Measurements from ENCODE around the gene RCCD1.

The RCCD1 gene

GRCh38 chr15:90972133-90972532 is 17.4 kb downstream of the RCCD1 start:
- no peak for DNase-seq

DNA sequence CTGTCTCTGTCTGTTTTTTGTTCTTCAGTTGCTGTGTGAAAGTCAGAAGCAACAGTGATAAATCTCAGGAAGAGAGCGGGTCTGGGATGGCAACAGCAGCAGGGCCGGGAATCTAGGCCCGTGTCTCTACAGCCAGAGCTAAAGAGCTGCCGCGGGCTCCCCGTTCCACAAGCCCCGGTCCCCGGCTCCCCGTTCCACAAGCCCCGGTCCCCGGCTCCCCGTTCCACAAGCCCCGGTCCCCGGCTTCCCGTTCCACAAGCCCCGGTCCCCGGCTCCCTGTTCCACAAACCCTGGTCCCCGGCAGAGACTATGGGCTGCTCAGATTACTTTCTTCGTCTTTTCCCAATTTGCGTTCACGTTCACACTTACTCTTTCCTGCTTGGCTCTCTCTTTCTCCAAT is 19.5 kb downstream of the RCCD1 start:
- no peak for DNase-seq

DNA sequence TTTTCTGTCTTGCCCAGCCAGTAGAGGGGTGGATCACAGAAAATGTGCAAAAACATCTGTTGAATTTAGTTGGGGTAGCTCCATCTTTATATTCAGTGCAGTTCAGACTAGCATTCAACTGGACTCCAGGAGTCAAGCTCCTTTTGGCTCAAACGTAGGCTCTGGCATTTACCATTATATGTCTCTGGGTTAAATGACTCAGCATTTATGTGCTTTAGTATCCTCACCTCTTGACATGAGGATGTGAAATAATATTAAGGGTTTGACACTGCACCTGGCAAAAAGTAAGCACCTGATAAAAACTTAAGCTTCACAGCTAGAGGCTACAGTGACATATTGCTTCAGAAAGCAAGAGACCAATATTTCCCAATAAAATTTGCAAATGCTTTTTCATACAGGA is 24.9 kb downstream of the RCCD1 start:
- DNase-seq, result no peak

DNA sequence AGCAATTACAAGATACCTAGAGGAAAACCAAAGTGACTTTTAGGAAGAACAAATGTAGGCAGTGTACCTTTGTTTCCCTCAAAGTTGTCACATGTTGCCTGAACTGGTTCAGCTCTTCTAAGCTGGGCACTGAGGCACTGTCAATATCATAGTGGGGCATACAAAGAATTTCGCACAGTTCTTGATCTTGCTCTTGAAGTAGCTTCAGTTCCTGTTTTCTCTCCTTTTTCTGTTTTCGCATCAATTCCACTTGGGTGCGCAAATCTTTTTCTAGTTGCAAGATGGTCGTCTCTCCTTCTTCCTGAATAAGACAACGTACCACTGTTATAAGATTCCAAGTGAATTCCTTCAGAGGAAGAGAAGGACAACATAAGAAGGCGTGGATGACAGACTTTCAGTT is 27.0 kb downstream of the RCCD1 start:
- no peak for DNase-seq

GRCh38 chr15:90982135-90982534 is 27.5 kb downstream of the RCCD1 start:
- DNase-seq, result no peak

DNA sequence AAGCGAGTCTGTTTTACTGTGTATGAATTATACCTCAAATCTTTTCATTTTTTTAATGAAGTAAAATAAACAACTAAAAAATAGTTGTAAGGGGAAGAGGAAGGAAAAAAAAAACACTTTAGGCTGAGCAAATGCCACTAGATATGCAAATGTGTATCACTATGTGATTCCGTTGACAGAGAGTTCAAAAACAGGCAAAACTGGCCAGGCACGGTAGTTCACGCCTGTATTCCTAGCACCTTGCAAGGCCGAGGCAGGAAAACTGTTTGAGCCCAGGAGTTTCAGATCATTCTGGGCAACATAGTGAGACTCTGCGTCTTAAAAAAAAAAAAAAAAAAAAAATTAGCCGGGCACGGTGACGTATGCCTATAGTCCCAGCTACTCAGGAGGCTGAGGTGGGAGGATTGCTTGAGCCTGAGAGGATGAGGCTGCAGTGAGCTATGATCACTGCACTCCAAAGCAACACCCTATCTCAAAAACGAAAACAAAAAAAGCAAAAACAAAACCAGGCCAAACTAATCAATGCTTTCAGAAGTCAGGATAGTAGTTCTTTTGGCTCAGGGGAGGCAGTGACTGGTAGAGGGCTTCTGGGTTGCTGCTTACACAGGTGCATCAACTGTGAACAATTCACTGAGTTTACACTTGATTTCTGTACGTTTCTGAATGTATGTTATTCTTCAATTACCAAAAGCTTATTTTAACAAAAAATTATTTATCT is 32.3 kb downstream of the RCCD1 start:
- DNase-seq, result no peak

GRCh38 chr15:90987561-90988141 is 33.0 kb downstream of the RCCD1 start:
- DNase-seq, result no peak

- no peak for DNase-seq
These were observed 33.6 kb downstream of the RCCD1 start for GRCh38 chr15:90988296-90988695.

- no peak for DNase-seq
These were observed 34.5 kb downstream of the RCCD1 start for GRCh38 chr15:90989040-90989768.

DNA sequence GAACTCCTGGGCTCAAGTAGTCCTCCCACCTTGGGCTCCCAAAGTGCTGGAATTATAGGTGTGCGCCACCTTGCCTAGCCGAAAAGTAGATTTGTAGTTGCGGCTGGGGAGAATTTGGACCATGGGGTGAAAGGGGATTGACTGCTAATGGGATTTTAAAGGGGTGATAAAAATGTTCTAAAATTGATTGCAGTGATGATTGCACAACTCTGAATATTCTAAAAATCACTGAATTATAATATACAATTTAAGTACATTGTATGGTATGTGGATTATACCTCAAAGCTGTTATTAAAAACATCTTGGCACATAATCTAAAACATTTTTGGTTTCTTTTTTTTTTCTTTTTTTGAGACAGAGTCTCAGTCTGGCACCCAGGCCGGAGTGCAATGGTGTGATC is 35.8 kb downstream of the RCCD1 start:
- DNase-seq, result no peak

GRCh38 chr15:90991587-90992285 is 37.1 kb downstream of the RCCD1 start:
- no peak for DNase-seq

GRCh38 chr15:90994059-90994416 is 39.4 kb downstream of the RCCD1 start:
- DNase-seq, result peak; percentile 18

- peak; percentile 99 for DNase-seq
These were observed 40.0 kb downstream of the RCCD1 start, which contains the start of gene PRC1 for GRCh38 chr15:90994417-90995311. TSS of gene PRC1 (minus strand) at chr15:90994535. CDS start at chr15:90994417, 118 bp downstream.

- no peak for DNase-seq
These were observed 44.1 kb downstream of the RCCD1 start for GRCh38 chr15:90998737-90999136.

DNA sequence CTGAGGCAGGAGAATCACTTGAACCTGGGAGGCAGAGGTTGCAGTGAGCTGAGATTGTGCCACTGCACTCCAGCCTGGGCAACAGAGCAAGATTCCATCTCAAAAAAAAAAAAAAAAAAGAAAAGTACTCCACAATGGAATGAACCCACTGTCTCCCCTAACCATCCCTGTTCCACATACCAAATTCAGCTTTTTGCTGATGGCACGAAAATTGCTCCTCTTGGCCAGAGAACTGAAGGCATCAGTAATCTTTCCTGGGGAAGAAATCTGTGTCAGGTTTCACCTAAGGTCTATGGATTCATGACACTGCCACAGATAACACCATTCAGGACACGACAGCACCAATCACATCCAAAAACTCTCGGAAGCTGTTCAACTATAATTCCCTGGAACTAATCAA is 46.5 kb downstream of the RCCD1 start:
- DNase-seq, result no peak

GRCh38 chr15:91007266-91007665 is 52.6 kb downstream of the RCCD1 start:
- no peak for DNase-seq
